ENCODE measurements around the gene FBXW2. TPM values are rescaled to one million over a fixed set of nuclear protein-coding genes. Genes with fewer than 3 reads are reported as not detected.
"Not testable (repeated sequence)": the region's sequence is repeated elsewhere in the genome, so short reads cannot be mapped to it uniquely, and the experiment has no call there.

Gene FBXW2
- total and polyA plus RNA-seq, 4 donors, result 34.7 to 50.0 (median 48.0) TPM

DNA sequence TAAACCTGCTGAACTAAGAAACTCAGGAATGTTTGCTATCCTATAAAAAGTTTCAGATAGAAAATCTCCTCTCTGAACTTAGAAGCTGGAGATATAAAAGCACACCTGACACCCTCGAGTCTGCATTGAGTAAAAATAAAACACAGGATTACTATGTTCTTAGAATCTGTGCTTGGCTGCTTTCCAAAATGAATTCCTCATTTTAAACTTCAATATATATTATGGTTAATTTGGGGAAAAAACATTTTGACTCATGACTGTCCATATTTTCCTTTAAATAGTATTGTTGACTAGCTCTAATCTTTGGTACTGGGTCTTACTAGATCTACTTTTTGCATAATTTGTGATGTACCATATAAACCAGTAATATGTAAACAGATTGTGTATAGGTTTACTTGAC lies 36.7 kb downstream of the FBXW2 start:
- no CpG with 5 or more reads among the region's 1 CpG for WGBS (ENCODE audit: insufficient coverage)
- no peak for DNase-seq (ENCODE audit: low read depth in 4 of 6, low spot score in 6 of 6)
- Histone ChIP-seq H3K9me3 (ENCODE audit: control insufficient read depth, insufficient read depth, low read length) (no peaks in the 10 kb centered on the region), H3K27me3 (ENCODE audit: control insufficient read depth, insufficient read depth, low read length) (no peaks in the 10 kb centered on the region), H3K4me3 (ENCODE audit: low read depth, low read length) (no peak overlapping the region), H3K4me1 (ENCODE audit: control insufficient read depth, insufficient read depth, low read length) (peaks cover 2% of the 10 kb centered on the region), H3K36me3 (ENCODE audit: control insufficient read depth, insufficient read depth, low read length) (peaks cover 2% of the 10 kb centered on the region), H3K27ac (ENCODE audit: low read depth, low read length) (no peak overlapping the region)

DNA sequence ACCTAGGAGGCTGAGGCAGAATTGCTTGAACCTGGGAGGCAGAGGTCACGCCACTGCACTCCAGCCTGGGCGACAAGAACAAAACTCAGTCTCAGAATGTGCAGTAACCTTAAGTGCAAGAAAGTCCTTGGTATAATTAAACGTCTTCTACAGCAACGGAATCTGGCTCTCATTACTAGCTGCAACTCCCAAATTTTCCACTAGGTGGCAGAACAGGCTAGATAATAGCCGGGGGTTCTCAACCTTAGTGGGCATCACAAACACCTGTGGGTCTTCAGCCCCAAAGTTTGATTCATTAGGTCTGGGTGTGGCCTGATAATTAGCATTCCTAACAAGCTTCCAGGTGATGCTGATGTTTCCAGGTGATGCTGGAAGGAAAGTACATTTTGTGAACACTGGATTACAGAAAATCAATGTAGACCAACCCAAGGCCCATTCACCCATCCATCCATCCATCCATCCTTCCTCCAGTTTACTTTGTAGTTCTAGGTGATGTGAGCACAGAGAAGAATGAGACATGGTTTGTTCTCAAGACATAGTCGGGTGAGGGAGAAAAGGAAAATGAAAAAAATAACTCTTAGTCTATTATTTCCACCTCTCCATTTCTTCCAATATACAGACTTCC lies 37.3 kb downstream of the FBXW2 start:
- H3K9me3 ChIP-seq (ENCODE audit: control insufficient read depth, insufficient read depth, low read length), result no peaks in the 10 kb centered on the region
- WGBS (ENCODE audit: insufficient coverage), result 27% methylated on average over 2 of the region's 6 CpGs
- H3K36me3 ChIP-seq (ENCODE audit: control insufficient read depth, insufficient read depth, low read length), result no peaks in the 10 kb centered on the region
- H3K4me3 ChIP-seq (ENCODE audit: low read depth, low read length), result no peak overlapping the region
- H3K4me1 ChIP-seq (ENCODE audit: control insufficient read depth, insufficient read depth, low read length), result peaks cover 2% of the 10 kb centered on the region
- no peak overlapping the region for H3K27ac ChIP-seq (ENCODE audit: low read depth, low read length)
- H3K27me3 ChIP-seq (ENCODE audit: control insufficient read depth, insufficient read depth, low read length), result no peaks in the 10 kb centered on the region
- peak; percentile 21 to 88 (median 56) for DNase-seq (ENCODE audit: low read depth in 4 of 6, low spot score in 6 of 6)

DNA sequence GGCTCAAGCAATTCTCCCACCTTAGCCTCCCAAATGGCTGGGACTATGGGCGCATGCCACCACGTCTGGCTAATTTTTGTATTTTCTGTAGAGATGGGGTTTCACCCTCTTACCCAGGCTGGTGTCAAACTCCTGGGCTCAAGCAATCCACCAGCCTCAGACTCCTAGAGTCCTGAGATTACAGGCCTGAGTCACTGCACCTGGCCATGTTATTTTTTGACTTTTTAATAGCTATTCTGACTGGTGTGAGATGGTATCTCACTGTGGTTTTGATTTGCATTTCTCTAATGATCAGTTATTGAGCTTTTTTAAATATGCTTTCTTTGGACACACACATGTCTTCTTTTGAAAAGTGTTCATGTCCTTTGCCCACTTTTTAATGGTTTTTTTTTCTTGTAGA lies 38.2 kb downstream of the FBXW2 start:
- no peaks in the 10 kb centered on the region for H3K27me3 ChIP-seq (ENCODE audit: control insufficient read depth, insufficient read depth, low read length)
- H3K36me3 ChIP-seq (ENCODE audit: control insufficient read depth, insufficient read depth, low read length), result no peaks in the 10 kb centered on the region
- H3K27ac ChIP-seq (ENCODE audit: low read depth, low read length), result no peak overlapping the region
- WGBS (ENCODE audit: insufficient coverage), result no CpG with 5 or more reads among the region's 2 CpGs
- H3K9me3 ChIP-seq (ENCODE audit: control insufficient read depth, insufficient read depth, low read length), result no peaks in the 10 kb centered on the region
- H3K4me3 ChIP-seq (ENCODE audit: low read depth, low read length), result no peak overlapping the region
- no peak for DNase-seq (ENCODE audit: low read depth in 4 of 6, low spot score in 6 of 6)
- peaks cover 2% of the 10 kb centered on the region for H3K4me1 ChIP-seq (ENCODE audit: control insufficient read depth, insufficient read depth, low read length)

DNA sequence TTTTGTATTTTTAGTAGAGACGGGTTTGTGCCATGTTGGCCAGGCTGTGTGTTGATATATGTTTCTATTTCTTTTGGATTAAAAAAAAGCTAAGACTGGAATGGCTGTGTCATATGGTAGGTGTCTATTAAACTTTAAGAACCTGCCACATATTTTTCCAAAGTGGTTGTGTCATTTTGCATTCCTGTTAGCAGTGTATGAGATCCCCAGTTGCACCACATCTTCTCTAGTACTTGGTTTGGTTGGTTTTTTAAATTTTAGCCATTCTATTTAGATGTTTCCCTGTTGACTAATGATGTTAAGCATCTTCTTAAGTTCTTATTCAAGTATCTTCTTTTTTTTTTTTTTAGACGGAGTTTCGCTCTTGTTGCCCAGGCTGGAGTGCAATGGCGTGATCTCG lies 42.8 kb downstream of the FBXW2 start:
- Histone ChIP-seq H3K27me3 (ENCODE audit: control insufficient read depth, insufficient read depth, low read length) (no peaks in the 10 kb centered on the region), H3K27ac (ENCODE audit: low read depth, low read length) (no peak overlapping the region), H3K4me3 (ENCODE audit: low read depth, low read length) (no peak overlapping the region), H3K9me3 (ENCODE audit: control insufficient read depth, insufficient read depth, low read length) (no peaks in the 10 kb centered on the region), H3K36me3 (ENCODE audit: control insufficient read depth, insufficient read depth, low read length) (no peaks in the 10 kb centered on the region), H3K4me1 (ENCODE audit: control insufficient read depth, insufficient read depth, low read length) (no peaks in the 10 kb centered on the region)
- WGBS (ENCODE audit: insufficient coverage), result no CpG with 5 or more reads among the region's 5 CpGs
- no peak for DNase-seq (ENCODE audit: low read depth in 4 of 6, low spot score in 6 of 6)

DNA sequence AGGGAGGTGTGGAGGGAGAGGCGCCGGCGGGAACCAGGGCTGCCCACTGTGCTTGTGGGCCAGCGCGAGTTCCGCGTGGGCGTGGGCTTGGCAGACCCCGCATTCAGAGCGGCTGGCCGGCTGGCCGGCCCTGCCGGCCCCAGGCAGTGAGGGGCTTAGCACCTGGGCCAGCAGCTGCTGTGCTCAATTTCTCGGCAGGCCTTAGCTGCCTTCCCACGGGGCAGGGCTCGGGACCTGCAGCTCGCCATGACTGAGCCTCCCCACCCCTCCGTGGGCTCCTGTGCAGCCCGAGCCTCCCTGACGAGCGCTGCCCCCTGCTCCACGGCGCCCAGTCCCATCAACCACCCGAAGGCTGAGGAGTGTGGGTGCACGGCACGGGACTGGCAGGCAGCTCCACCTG lies 46.9 kb downstream of the FBXW2 start:
- H3K27me3 ChIP-seq (ENCODE audit: control insufficient read depth, insufficient read depth, low read length); H3K36me3 ChIP-seq (ENCODE audit: control insufficient read depth, insufficient read depth, low read length); H3K4me1 ChIP-seq (ENCODE audit: control insufficient read depth, insufficient read depth, low read length); H3K4me3 ChIP-seq (ENCODE audit: low read depth, low read length); H3K27ac ChIP-seq (ENCODE audit: low read depth, low read length); DNase-seq (ENCODE audit: low read depth in 4 of 6, low spot score in 6 of 6); H3K9me3 ChIP-seq (ENCODE audit: control insufficient read depth, insufficient read depth, low read length): not testable (repeated sequence)
- WGBS (ENCODE audit: insufficient coverage), result 97% methylated on average over 23 of the region's 26 CpGs

DNA sequence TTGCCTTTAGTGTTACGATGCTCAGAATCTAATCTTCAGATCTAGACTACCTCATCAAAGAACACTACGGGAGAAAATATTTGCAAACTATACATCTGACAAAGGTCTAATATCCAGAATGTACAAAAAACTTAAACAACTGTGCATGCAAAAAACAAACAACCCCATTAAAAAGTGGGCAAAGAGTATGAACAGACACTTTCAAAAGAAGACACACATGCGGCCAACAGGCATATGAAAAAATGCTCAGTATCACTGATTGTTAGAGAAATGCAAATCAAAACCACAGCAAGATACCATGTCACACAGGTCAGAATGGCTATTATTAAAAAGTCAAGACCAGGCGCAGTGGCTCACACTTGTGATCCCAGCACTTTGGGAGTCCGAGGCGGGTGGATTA lies 47.9 kb downstream of the FBXW2 start:
- no peaks in the 10 kb centered on the region for H3K36me3 ChIP-seq (ENCODE audit: control insufficient read depth, insufficient read depth, low read length)
- H3K4me3 ChIP-seq (ENCODE audit: low read depth, low read length), result no peak overlapping the region
- no peaks in the 10 kb centered on the region for H3K4me1 ChIP-seq (ENCODE audit: control insufficient read depth, insufficient read depth, low read length)
- 100% methylated on average over 4 of the region's 6 CpGs for WGBS (ENCODE audit: insufficient coverage)
- no peak overlapping the region for H3K27ac ChIP-seq (ENCODE audit: low read depth, low read length)
- DNase-seq (ENCODE audit: low read depth in 4 of 6, low spot score in 6 of 6), result no peak
- H3K27me3 ChIP-seq (ENCODE audit: control insufficient read depth, insufficient read depth, low read length), result no peaks in the 10 kb centered on the region
- no peaks in the 10 kb centered on the region for H3K9me3 ChIP-seq (ENCODE audit: control insufficient read depth, insufficient read depth, low read length)

DNA sequence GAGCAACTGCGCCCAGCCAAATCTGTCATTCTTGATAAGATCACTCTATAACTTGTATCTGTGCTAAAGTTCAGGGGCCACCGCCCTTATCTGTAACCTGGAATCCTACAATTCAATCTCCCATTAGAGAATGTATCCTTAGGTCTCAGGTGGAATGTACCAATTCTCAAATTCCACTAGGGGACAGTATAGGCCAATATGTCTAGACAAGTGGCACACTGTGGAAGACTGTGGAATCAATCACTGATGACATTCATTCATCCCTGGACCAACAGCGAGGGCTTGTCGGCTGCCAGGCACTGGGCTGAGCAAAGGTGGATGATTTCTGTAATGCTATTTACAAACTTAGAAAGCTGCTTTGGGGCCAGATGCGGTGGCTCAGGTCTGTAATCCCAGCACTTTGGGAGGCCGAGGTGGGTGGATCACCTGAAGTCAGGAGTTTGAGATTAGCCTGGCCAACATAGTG lies 50.2 kb downstream of the FBXW2 start:
- no peak overlapping the region for H3K27ac ChIP-seq (ENCODE audit: low read depth, low read length)
- no peaks in the 10 kb centered on the region for H3K36me3 ChIP-seq (ENCODE audit: control insufficient read depth, insufficient read depth, low read length)
- H3K9me3 ChIP-seq (ENCODE audit: control insufficient read depth, insufficient read depth, low read length), result no peaks in the 10 kb centered on the region
- DNase-seq (ENCODE audit: low read depth in 4 of 6, low spot score in 6 of 6), result peak in 1 of 6 donors; percentile 20
- no peaks in the 10 kb centered on the region for H3K27me3 ChIP-seq (ENCODE audit: control insufficient read depth, insufficient read depth, low read length)
- 67% methylated on average over 2 of the region's 6 CpGs for WGBS (ENCODE audit: insufficient coverage)
- H3K4me1 ChIP-seq (ENCODE audit: control insufficient read depth, insufficient read depth, low read length), result no peaks in the 10 kb centered on the region
- no peak overlapping the region for H3K4me3 ChIP-seq (ENCODE audit: low read depth, low read length)

DNA sequence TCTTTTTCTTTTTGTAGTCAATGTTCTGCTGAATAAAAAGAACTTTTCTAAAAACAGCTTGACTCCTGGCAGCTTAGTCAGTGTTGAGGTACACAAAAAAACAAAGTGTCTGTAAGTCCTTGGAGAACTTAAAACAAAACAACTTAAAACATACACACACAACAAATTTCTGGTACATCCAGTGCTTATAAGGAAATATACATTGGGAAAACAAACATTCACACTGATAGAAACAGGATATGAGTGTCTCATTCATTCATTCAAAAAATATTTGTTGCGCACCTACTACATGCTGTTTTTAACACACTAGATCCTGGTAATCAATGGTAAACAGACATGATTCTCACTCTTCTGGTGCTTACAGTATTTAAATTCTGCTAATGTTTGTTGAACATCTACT lies 51.5 kb downstream of the FBXW2 start:
- no peak overlapping the region for H3K27ac ChIP-seq (ENCODE audit: low read depth, low read length)
- H3K36me3 ChIP-seq (ENCODE audit: control insufficient read depth, insufficient read depth, low read length), result no peaks in the 10 kb centered on the region
- no CpG with 5 or more reads among the region's 1 CpG for WGBS (ENCODE audit: insufficient coverage)
- H3K4me1 ChIP-seq (ENCODE audit: control insufficient read depth, insufficient read depth, low read length), result no peaks in the 10 kb centered on the region
- H3K27me3 ChIP-seq (ENCODE audit: control insufficient read depth, insufficient read depth, low read length), result no peaks in the 10 kb centered on the region
- no peak for DNase-seq (ENCODE audit: low read depth in 4 of 6, low spot score in 6 of 6)
- no peak overlapping the region for H3K4me3 ChIP-seq (ENCODE audit: low read depth, low read length)
- H3K9me3 ChIP-seq (ENCODE audit: control insufficient read depth, insufficient read depth, low read length), result no peaks in the 10 kb centered on the region

DNA sequence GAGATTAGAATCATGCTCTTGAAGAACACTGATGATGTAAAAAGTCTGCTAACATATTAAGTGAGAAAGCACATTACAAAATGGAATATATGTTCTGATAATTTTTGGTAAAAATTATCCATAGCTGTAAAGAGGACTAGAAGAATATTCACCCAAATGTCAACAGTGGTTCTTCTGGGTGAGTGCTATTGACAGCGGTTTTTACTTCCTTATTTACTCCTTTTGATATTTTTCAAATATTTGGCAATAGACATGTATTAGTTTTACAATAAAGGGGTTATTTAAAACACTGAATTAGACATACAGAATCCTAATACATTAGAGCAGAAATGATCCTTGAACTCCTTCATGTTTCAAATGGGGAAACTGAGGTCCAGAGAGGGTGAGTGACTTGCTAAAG lies 52.0 kb downstream of the FBXW2 start:
- no peak for DNase-seq (ENCODE audit: low read depth in 4 of 6, low spot score in 6 of 6)
- no peaks in the 10 kb centered on the region for H3K36me3 ChIP-seq (ENCODE audit: control insufficient read depth, insufficient read depth, low read length)
- H3K27ac ChIP-seq (ENCODE audit: low read depth, low read length), result no peak overlapping the region
- H3K9me3 ChIP-seq (ENCODE audit: control insufficient read depth, insufficient read depth, low read length), result no peaks in the 10 kb centered on the region
- H3K4me1 ChIP-seq (ENCODE audit: control insufficient read depth, insufficient read depth, low read length), result no peaks in the 10 kb centered on the region
- no CpG with 5 or more reads among the region's 1 CpG for WGBS (ENCODE audit: insufficient coverage)
- no peak overlapping the region for H3K4me3 ChIP-seq (ENCODE audit: low read depth, low read length)
- no peaks in the 10 kb centered on the region for H3K27me3 ChIP-seq (ENCODE audit: control insufficient read depth, insufficient read depth, low read length)

DNA sequence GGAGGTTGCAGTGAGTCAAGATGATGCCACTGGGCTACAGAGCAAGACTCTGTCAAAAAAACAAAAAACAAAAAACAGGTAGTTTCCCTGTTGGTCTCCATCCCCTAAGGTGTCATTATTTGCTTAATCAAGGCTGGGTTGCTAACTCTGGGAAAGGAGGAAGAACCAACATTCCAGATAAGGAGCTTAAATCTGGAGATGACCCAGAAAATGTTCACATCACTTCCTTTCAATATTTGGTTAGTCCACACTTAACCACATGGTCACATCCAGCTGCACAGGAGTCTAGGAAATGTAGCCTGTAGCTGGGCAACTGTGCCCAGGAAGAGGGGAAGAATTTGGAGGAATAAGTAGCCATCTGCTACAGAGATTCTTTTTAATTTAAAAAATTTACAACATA lies 53.1 kb downstream of the FBXW2 start:
- H3K27me3 ChIP-seq (ENCODE audit: control insufficient read depth, insufficient read depth, low read length), result no peaks in the 10 kb centered on the region
- H3K9me3 ChIP-seq (ENCODE audit: control insufficient read depth, insufficient read depth, low read length), result no peaks in the 10 kb centered on the region
- H3K4me3 ChIP-seq (ENCODE audit: low read depth, low read length), result no peak overlapping the region
- no peaks in the 10 kb centered on the region for H3K4me1 ChIP-seq (ENCODE audit: control insufficient read depth, insufficient read depth, low read length)
- no peak overlapping the region for H3K27ac ChIP-seq (ENCODE audit: low read depth, low read length)
- DNase-seq (ENCODE audit: low read depth in 4 of 6, low spot score in 6 of 6), result no peak
- H3K36me3 ChIP-seq (ENCODE audit: control insufficient read depth, insufficient read depth, low read length), result no peaks in the 10 kb centered on the region

Data from spinal cord (tissue), 10 donors.